Stimulated activated CD4-positive, alpha-beta T cell treated with anti-CD3 and anti-CD28 coated beads, TNF-alpha, amount 100 ng/mL, for 24 hours (primary cell): ENCODE data around the gene LIMCH1.

ENCODE experiments used
- DNase-seq, 3 experiments: peaks; one replicate each; pipeline ENCODE4 v3.0.0-alpha.2; 2020; ENCODE audit warnings: low read depth in 3 of 3

Gene LIMCH1

GRCh38 chr4:41528512-41529205, 9.3 kb upstream of the LIMCH1 start:
- DNase-seq = no peak

DNA sequence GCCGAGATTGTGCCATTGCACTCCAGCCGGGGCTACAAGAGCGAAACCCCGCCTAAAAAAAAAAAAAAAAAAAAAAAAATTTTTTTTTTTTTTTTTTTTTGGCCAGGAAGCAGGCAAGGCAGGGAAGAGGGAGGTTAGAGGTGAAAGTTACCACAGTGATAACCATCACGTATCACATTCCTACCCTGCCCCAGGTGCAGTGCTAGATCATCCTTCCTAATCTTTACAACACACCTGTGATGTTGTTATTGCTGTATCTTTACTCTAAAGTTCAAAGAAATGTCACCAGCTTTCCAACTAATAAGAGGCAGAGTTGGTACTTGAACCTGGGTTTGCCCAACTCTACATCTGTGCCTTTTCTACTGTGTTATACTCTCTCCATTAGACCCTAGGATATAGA, 7.2 kb upstream of the LIMCH1 start:
- DNase-seq = no peak

GRCh38 chr4:41532336-41532735, 5.6 kb upstream of the LIMCH1 start:
- DNase-seq = no peak

DNA sequence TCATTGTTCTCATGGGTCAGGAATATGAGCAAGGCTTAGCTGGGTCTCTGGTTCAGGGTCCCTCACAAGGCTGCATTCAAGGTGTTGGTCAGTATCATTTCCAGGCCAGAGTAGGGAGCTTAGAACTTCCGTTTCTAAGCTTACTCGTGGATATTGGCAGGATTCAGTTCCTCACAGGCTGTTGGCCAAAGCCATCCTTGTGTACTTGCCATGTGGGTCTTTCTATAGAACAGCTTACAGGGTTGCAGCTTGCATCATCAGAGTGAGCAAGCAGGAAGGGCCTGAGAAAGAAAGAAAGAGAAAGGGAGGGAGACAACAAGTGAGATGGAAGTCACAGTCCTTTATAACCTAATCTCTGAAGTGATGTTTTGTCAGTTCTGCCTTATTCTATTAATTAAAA, 5.1 kb upstream of the LIMCH1 start:
- no peak for DNase-seq

- no peak for DNase-seq
Observed at GRCh38 chr4:41533680-41534079, 4.3 kb upstream of the LIMCH1 start.

DNA sequence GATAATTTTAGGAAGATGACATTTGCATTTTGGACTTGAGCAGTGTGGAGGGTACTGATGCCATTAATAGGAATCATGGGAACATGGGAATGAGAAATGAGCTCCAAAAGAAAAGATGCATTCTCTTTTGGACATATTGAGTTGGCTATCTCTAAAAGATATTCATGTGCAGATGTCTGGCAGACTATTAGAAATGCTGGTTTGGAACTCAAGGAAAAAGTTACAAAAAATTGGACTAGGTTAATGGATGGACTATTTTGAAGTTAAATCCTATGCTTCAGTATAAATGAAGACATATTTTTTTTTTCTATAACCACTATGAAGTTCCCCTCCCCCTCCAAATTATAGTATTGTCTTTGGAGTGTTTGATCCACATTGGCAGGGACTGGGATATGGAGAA, 3.6 kb upstream of the LIMCH1 start:
- DNase-seq = no peak

GRCh38 chr4:41535911-41536371, 2.0 kb upstream of the LIMCH1 start:
- no peak for DNase-seq

- no peak for DNase-seq
Observed at GRCh38 chr4:41537292-41537890, 566 bp upstream of the LIMCH1 start.

DNA sequence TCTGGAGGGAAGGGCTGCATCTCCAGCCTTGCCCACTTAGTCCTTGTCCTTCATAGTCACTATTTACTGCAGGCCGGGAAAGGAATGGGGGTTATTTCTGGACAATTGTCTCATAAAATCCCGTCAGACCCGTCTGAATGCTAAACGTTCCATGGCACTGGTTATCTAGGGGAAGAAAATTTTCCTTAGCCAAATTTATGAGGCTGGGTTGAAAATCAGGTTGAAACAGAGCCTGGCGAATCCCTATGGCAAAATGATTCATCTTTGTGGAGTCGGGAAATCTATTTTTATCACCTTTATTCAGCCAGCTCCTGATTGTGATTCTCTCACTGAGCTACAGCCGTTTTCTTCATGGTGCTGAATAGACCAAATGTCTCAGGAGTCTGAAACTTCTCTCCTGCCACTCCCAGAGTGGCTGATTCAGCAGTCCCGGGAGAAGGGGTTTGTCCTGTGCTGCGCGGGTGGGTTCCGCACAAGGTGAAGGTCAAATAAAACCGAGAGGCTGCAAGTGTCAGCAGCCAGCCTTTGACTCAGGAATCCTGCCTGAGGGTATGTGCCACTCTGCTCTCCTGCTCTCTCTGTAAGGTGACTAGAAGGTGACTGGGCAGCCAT, 1.0 kb downstream of the LIMCH1 start:
- DNase-seq = no peak

DNA sequence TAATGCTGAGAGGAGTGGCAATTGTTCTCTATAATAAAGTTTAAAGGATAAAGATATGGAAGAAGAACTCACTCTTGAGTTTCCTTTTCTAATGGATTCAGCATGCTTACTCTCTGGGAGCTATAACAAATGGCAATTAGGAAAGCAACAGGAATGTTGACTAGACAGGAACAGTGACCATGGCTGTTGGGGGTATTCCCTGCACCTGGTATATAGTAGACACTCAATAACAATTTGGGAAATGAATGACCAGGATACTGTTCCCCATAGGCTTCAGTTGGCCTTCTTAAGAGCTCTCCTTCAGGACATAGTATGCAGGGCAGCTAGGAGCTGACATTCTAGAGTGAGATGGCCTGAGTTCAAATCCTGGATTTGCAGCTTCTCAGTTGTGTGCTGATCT, 1.8 kb downstream of the LIMCH1 start:
- no peak for DNase-seq

DNA sequence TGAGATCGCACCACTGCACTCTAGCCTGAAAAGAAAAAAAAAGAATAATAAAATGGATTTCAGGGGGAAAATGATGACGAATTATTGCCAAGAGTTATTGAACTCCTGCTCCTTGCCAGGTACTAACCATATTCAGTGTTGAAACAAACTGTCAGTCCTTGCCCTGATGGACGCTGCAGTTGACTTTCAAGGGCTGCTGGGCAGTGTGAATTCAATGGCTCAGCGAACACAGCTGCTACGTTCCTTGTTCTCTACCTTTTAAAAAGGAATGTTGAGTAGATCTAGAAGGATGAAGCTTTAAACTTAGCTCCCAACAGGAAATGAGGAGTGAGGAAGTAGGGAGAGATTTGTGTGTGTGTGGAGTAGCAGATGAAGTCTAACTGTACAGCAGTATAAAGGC, 2.7 kb downstream of the LIMCH1 start:
- no peak for DNase-seq

GRCh38 chr4:41541687-41542094, 3.7 kb downstream of the LIMCH1 start:
- DNase-seq = no peak

GRCh38 chr4:41542526-41543275, 4.7 kb downstream of the LIMCH1 start:
- no peak for DNase-seq

DNA sequence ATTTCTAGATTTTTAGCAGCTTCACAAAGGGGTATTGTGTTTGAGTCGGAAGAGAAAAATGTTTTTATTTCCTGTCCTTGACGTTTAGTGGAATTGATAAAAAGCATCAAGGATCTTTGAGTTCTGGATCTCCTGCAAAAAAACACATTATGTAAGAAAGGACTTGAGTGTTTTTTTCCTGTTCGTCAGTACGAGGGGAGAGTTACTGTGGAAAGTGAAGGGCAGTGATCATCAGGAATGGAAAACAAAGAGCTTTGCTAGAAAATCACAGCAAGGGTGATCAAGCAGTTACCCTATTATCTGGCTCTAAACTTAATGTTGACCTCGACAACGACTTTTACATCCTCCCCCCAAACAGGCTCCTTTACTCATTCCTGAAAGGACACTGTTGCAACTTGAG, 7.3 kb downstream of the LIMCH1 start:
- DNase-seq = no peak

GRCh38 chr4:41546638-41547037, 8.7 kb downstream of the LIMCH1 start:
- DNase-seq = no peak

DNA sequence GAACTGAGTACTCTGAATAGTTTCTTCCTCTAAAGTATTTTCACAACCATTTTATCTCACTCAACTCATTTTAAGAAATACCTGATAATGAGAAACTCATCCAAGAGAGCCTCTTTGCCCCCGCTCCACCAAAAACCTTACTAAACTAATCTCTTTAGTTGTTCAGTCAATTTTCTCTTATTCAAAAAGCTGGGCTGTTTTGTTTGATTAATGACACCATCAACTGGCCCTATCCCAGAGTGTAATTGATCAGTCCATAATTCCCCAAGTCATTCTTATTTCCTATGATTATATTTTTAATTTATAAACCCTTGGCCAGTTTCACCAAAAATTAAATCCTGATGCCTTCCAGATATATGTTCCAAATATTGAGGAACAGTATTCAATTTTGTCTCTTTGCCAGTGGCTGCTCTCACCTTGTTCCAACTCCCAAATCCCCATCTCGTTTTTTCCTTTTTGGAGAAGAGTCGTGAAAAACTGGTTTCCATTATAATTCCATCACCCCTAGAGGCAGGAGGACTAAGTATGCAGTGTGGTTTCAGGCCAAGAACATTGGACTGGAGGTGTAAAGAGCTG, 10.4 kb downstream of the LIMCH1 start:
- DNase-seq = no peak

GRCh38 chr4:41549478-41549877, 11.5 kb downstream of the LIMCH1 start:
- no peak for DNase-seq

DNA sequence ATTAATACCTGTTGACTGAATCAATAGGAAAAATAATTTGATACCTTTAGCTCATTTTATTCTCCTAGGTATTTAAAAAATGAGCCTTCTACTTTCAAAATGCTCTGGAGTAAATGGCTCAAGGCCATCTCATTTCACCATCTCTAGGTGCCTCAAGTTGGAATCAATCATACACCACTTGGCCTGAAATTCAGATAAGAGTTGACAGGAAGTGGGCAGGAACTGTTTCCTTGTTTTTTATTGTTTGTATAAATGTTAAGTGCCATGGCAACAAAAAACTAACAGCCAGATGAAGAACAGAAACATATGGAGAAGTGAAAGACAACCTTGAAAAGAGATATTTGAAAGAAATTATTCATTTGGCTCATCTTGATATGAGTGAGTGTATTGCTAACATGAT, 12.4 kb downstream of the LIMCH1 start:
- no peak for DNase-seq

GRCh38 chr4:41551536-41551935, 13.6 kb downstream of the LIMCH1 start:
- DNase-seq = no peak

- no peak for DNase-seq
Observed at GRCh38 chr4:41554905-41555304, 16.9 kb downstream of the LIMCH1 start.

GRCh38 chr4:41556526-41556925, 18.6 kb downstream of the LIMCH1 start:
- no peak for DNase-seq

DNA sequence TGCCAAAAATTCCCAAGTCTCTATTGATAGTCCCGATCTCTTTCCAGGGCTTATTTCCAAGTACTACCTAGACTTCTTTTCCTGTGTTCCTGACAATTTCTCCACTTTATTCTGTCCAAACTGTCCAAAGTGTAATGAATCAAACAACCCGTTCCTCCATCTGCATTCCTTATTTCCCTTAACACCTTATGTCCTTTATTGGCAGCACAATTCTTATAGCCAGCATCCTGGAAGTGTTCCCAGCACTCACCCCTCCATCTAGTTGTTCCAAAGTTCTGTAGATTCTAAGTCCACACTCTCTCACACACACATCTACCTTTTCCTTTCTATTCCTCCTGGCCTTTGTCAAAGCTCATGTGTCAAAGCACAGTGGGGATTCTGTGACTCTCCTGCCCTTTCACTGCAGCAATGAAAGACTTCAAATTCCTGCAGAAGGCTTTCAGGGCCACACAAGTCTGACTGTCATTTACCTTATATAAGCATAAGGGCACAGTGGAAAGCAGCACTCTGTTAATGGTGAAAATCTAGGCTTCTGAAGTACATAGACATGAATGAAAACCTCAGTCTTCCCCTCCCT, 22.1 kb downstream of the LIMCH1 start:
- DNase-seq = no peak
